Karpas-422 (cell line): Measurements from ENCODE around the gene FAM9A. TPM values are rescaled to one million over a fixed set of nuclear protein-coding genes. Genes with fewer than 3 reads are reported as not detected.
"Not testable (repeated sequence)": the region's sequence is repeated elsewhere in the genome, so short reads cannot be mapped to it uniquely, and the experiment has no call there.

ENCODE experiments used
- DNase-seq: peaks from one replicate; pipeline ENCODE4 v3.0.0-alpha.2; 2015
- H2AFZ ChIP-seq: fragments of 200-600 bp; sonication (generic); 2 replicates; pipeline ENCODE4 v1.6.1; 2014; ENCODE audit warnings: antibody characterized with exemption, low read length, mixed read lengths
- H3K27ac ChIP-seq: fragments of 200-600 bp; sonication (generic); 2 replicates; pipeline ENCODE4 v1.5.1; 2014; ENCODE audit warnings: mild to moderate bottlenecking, low read length, moderate library complexity
- H3K27me3 ChIP-seq: fragments of 200-600 bp; sonication (generic); 2 replicates; pipeline ENCODE4 v1.6.1; 2014; ENCODE audit warnings: low read length, mixed read lengths
- H3K36me3 ChIP-seq: fragments of 200-600 bp; sonication (generic); 2 replicates; pipeline ENCODE4 v1.6.1; 2014; ENCODE audit warnings: low read length, mixed read lengths; ENCODE audit not compliant: insufficient read depth
- H3K4me1 ChIP-seq: fragments of 200-600 bp; sonication (generic); 2 replicates; pipeline ENCODE4 v1.6.1; 2014; ENCODE audit warnings: mild to moderate bottlenecking, low read length, mixed read lengths
- H3K4me2 ChIP-seq: fragments of 200-600 bp; sonication (generic); 2 replicates; pipeline ENCODE4 v1.6.1; 2014; ENCODE audit warnings: low read length, low read depth, mild to moderate bottlenecking; ENCODE audit not compliant: poor library complexity, severe bottlenecking
- H3K4me3 ChIP-seq: fragments of 200-600 bp; sonication (generic); 2 replicates; pipeline ENCODE4 v1.5.1; 2014; ENCODE audit warnings: mild to moderate bottlenecking, antibody characterized with exemption, low read length, mixed read lengths
- H3K79me2 ChIP-seq: fragments of 200-600 bp; sonication (generic); 2 replicates; pipeline ENCODE4 v1.6.1; 2014; ENCODE audit warnings: mild to moderate bottlenecking, low read length, mixed read lengths
- H3K9ac ChIP-seq: fragments of 200-600 bp; sonication (generic); 2 replicates; pipeline ENCODE4 v1.6.0; 2014; ENCODE audit warnings: low read length
- H3K9me2 ChIP-seq: fragments of 200-600 bp; sonication (generic), shearing (Covaris generic); replicated peaks from 2 replicates; pipeline ENCODE4 v1.6.0; 2014; ENCODE audit warnings: mild to moderate bottlenecking, low read length, moderate library complexity; ENCODE audit not compliant: insufficient read depth
- H3K9me3 ChIP-seq: fragments of 300-700, 200-600 bp; sonication (generic); 2 replicates; pipeline ENCODE4 v1.6.1; 2014; ENCODE audit warnings: low read length, mixed read lengths
- H4K20me1 ChIP-seq: fragments of 200-600 bp; sonication (generic); 2 replicates; pipeline ENCODE4 v1.6.1; 2014; ENCODE audit warnings: mild to moderate bottlenecking, antibody characterized with exemption, low read length, low read depth; ENCODE audit not compliant: insufficient read depth
- total RNA-seq: library from RNA; depleted of rRNA; stranded (reverse); fragments of >200 nt; shearing (Covaris generic); gene quantifications from 2 replicates; pipeline ENCODE4 v1.2.3, GENCODE V29; 2014; ENCODE audit warnings: low replicate concordance

Gene FAM9A
- total RNA-seq, 1 experiment from 2014 or later: not detected

GRCh38 chrX:8760021-8760420 is 41.2 kb downstream of the FAM9A start:
- H2AFZ ChIP-seq: no peak overlapping the region
- no peak overlapping the region for H3K4me3 ChIP-seq
- no peaks in the 10 kb centered on the region for H4K20me1 ChIP-seq
- no peaks in the 10 kb centered on the region for H3K9me2 ChIP-seq
- no peak overlapping the region for H3K4me2 ChIP-seq
- H3K36me3 ChIP-seq: no peaks in the 10 kb centered on the region
- H3K27ac ChIP-seq: no peak overlapping the region
- H3K27me3 ChIP-seq: no peaks in the 10 kb centered on the region
- H3K9ac ChIP-seq: no peak overlapping the region
- no peaks in the 10 kb centered on the region for H3K4me1 ChIP-seq
- H3K9me3 ChIP-seq: peaks cover 4% of the 10 kb centered on the region; the same call in 1 of the 2 replicates
- DNase-seq: no peak
- no peaks in the 10 kb centered on the region for H3K79me2 ChIP-seq

- H3K4me2 ChIP-seq, H3K4me3 ChIP-seq, H3K4me1 ChIP-seq: not testable (repeated sequence)
Observed at GRCh38 chrX:8758706-8759105, 42.5 kb downstream of the FAM9A start.

GRCh38 chrX:8757609-8758389 is 43.4 kb downstream of the FAM9A start:
- H3K36me3 ChIP-seq, H3K9ac ChIP-seq, H3K79me2 ChIP-seq, H2AFZ ChIP-seq, H3K4me2 ChIP-seq, H3K4me1 ChIP-seq, H3K9me3 ChIP-seq, H3K27ac ChIP-seq, H3K4me3 ChIP-seq, H3K27me3 ChIP-seq, DNase-seq, H3K9me2 ChIP-seq, H4K20me1 ChIP-seq: not testable (repeated sequence)

More at GRCh38 chrX:8758706-8759105, 42.5 kb downstream of the FAM9A start:
- H3K9ac ChIP-seq, H3K36me3 ChIP-seq, H3K79me2 ChIP-seq, H2AFZ ChIP-seq, H4K20me1 ChIP-seq, H3K9me3 ChIP-seq, H3K27ac ChIP-seq, DNase-seq, H3K9me2 ChIP-seq, H3K27me3 ChIP-seq: not testable (repeated sequence)

GRCh38 chrX:8755813-8756212 is 45.4 kb downstream of the FAM9A start:
- Histone ChIP-seq H3K9me3 (peaks cover 4% of the 10 kb centered on the region; the same call in 1 of the 2 replicates), H3K4me1 (no peaks in the 10 kb centered on the region), H2AFZ (no peak overlapping the region), H3K79me2 (no peaks in the 10 kb centered on the region), H3K27ac (no peak overlapping the region), H3K9ac (no peak overlapping the region), H3K4me3 (no peak overlapping the region), H3K9me2 (no peaks in the 10 kb centered on the region), H3K27me3 (no peaks in the 10 kb centered on the region), H3K4me2 (no peak overlapping the region), H4K20me1 (no peaks in the 10 kb centered on the region), H3K36me3 (no peaks in the 10 kb centered on the region)
- no peak for DNase-seq

- DNase-seq: peak; percentile 62
- Histone ChIP-seq H3K4me3 (no peak overlapping the region), H3K9me2 (no peaks in the 10 kb centered on the region), H3K79me2 (no peaks in the 10 kb centered on the region), H3K9ac (no peak overlapping the region), H2AFZ (no peak overlapping the region), H3K9me3 (peaks cover 4% of the 10 kb centered on the region; the same call in 1 of the 2 replicates), H3K27ac (no peak overlapping the region), H4K20me1 (no peaks in the 10 kb centered on the region), H3K4me2 (no peak overlapping the region), H3K36me3 (no peaks in the 10 kb centered on the region), H3K4me1 (no peaks in the 10 kb centered on the region), H3K27me3 (no peaks in the 10 kb centered on the region)
Observed at GRCh38 chrX:8755116-8755515, 46.1 kb downstream of the FAM9A start.

GRCh38 chrX:8749697-8750096 is 51.5 kb downstream of the FAM9A start:
- Histone ChIP-seq H2AFZ (no peak overlapping the region), H3K9me2 (no peaks in the 10 kb centered on the region), H3K36me3 (no peaks in the 10 kb centered on the region), H3K4me3 (no peak overlapping the region), H3K27ac (no peak overlapping the region), H3K4me2 (no peak overlapping the region), H3K79me2 (no peaks in the 10 kb centered on the region), H3K9me3 (no peaks in the 10 kb centered on the region), H3K27me3 (no peaks in the 10 kb centered on the region), H3K9ac (no peak overlapping the region), H3K4me1 (no peaks in the 10 kb centered on the region), H4K20me1 (no peaks in the 10 kb centered on the region)
- DNase-seq: no peak

GRCh38 chrX:8748855-8749254 is 52.3 kb downstream of the FAM9A start:
- no peak overlapping the region for H3K27ac ChIP-seq

GRCh38 chrX:8743126-8743732 is 58.0 kb downstream of the FAM9A start:
- peak; percentile 84 for DNase-seq
- Histone ChIP-seq H3K4me2 (no peak overlapping the region), H3K27ac (no peak overlapping the region), H3K9ac (no peak overlapping the region), H4K20me1 (no peaks in the 10 kb centered on the region), H3K4me1 (peaks cover 6% of the 10 kb centered on the region), H3K9me2 (no peaks in the 10 kb centered on the region), H3K4me3 (no peak overlapping the region), H3K36me3 (no peaks in the 10 kb centered on the region), H3K9me3 (no peaks in the 10 kb centered on the region), H3K27me3 (no peaks in the 10 kb centered on the region), H2AFZ (no peak overlapping the region), H3K79me2 (no peaks in the 10 kb centered on the region)

More at GRCh38 chrX:8748855-8749254, 52.3 kb downstream of the FAM9A start:
- no peaks in the 10 kb centered on the region for H4K20me1 ChIP-seq
- no peak overlapping the region for H2AFZ ChIP-seq
- no peaks in the 10 kb centered on the region for H3K79me2 ChIP-seq
- H3K27me3 ChIP-seq: no peaks in the 10 kb centered on the region
- no peak overlapping the region for H3K4me2 ChIP-seq
- H3K9me3 ChIP-seq: no peaks in the 10 kb centered on the region
- no peak overlapping the region for H3K4me3 ChIP-seq
- no peaks in the 10 kb centered on the region for H3K4me1 ChIP-seq
- H3K9me2 ChIP-seq: no peaks in the 10 kb centered on the region
- H3K36me3 ChIP-seq: no peaks in the 10 kb centered on the region
- H3K9ac ChIP-seq: no peak overlapping the region
- peak; percentile 67 for DNase-seq
